Neural progenitor cell (in vitro differentiated cells): ENCODE data around the gene MKNK1. TPM values are rescaled to one million over a fixed set of nuclear protein-coding genes. Genes with fewer than 3 reads are reported as not detected.

Experiments
- DNase-seq: peaks from one replicate; pipeline ENCODE4 v3.0.0-alpha.2; 2016; ENCODE audit warnings: low spot score
- H2AFZ ChIP-seq: fragments of 200-600 bp; sonication (generic); replicated peaks from 2 replicates; pipeline ENCODE4 v1.6.1; 2016; ENCODE audit warnings: antibody characterized with exemption
- H3F3A ChIP-seq: fragments of 200-600 bp; sonication (generic); 2 replicates; pipeline ENCODE4 v1.6.1; 2016; ENCODE audit warnings: antibody characterized with exemption, low read depth
- H3K27ac ChIP-seq: fragments of 200-600 bp; sonication (generic); 2 replicates; pipeline ENCODE4 v1.5.1; 2016; ENCODE audit warnings: mild to moderate bottlenecking
- H3K27me3 ChIP-seq: fragments of 200-600 bp; sonication (generic); 2 replicates; pipeline ENCODE4 v1.6.1; 2016; ENCODE audit warnings: mild to moderate bottlenecking, moderate library complexity
- H3K36me3 ChIP-seq: fragments of 200-600 bp; sonication (generic); 2 replicates; pipeline ENCODE4 v1.5.1; 2016
- H3K4me1 ChIP-seq: fragments of 200-600 bp; sonication (generic); 2 replicates; pipeline ENCODE4 v1.6.1; 2016; ENCODE audit warnings: mixed run types
- H3K4me2 ChIP-seq: fragments of 200-600 bp; sonication (generic); 2 replicates; pipeline ENCODE4 v1.6.1; 2016
- H3K4me3 ChIP-seq: fragments of 200-600 bp; sonication (generic); 2 replicates; pipeline ENCODE4 v1.5.1; 2016
- H3K79me2 ChIP-seq: fragments of 200-600 bp; sonication (generic); 2 replicates; pipeline ENCODE4 v1.6.1; 2016; ENCODE audit warnings: low read depth
- H3K9ac ChIP-seq: fragments of 200-600 bp; sonication (generic); 2 replicates; pipeline ENCODE4 v1.6.1; 2016
- H3K9me3 ChIP-seq: fragments of 200-600 bp; sonication (generic); 2 replicates; pipeline ENCODE4 v1.5.1; 2016; ENCODE audit warnings: low read depth
- H4K20me1 ChIP-seq: fragments of 200-600 bp; sonication (generic); 2 replicates; pipeline ENCODE4 v1.6.1; 2016; ENCODE audit warnings: low read depth
- H3K27ac Mint-ChIP-seq: 3 replicates; pipeline ENCODE4 v1.8.0; 2021; ENCODE audit warnings: mixed read lengths
- H3K27me3 Mint-ChIP-seq: 2 replicates; pipeline ENCODE4 v1.8.0; 2022; ENCODE audit warnings: low read depth, mild to moderate bottlenecking, inconsistent platforms, moderate library complexity, mixed read lengths; ENCODE audit not compliant: insufficient read depth
- H3K36me3 Mint-ChIP-seq: 3 replicates; pipeline ENCODE4 v1.8.0; 2021; ENCODE audit warnings: mixed read lengths
- H3K4me1 Mint-ChIP-seq: 3 replicates; pipeline ENCODE4 v1.8.0; 2021; ENCODE audit warnings: mixed read lengths
- H3K4me3 Mint-ChIP-seq: 3 replicates; pipeline ENCODE4 v1.8.0; 2021; ENCODE audit warnings: mild to moderate bottlenecking, moderate library complexity, mixed read lengths
- H3K9me3 Mint-ChIP-seq: 3 replicates; pipeline ENCODE4 v1.8.0; 2020; ENCODE audit warnings: mixed read lengths
- CTCF ChIP-seq: fragments of 200-600 bp; sonication (generic); IDR thresholded peaks from 2 replicates; pipeline ENCODE4 v1.5.1; 2017; ENCODE audit warnings: antibody characterized with exemption, mild to moderate bottlenecking
- EZH2 ChIP-seq: fragments of 200-600 bp; sonication (generic); IDR thresholded peaks from 2 replicates; pipeline ENCODE4 v1.6.1; 2017; ENCODE audit warnings: antibody characterized with exemption, mild to moderate bottlenecking, moderate library complexity
- EZH2phosphoT487 ChIP-seq: fragments of 200-600 bp; sonication (generic); IDR thresholded peaks from 2 replicates; pipeline ENCODE4 v1.6.1; 2017; ENCODE audit warnings: antibody characterized with exemption
- total RNA-seq: library from RNA; depleted of rRNA; stranded (reverse); fragments of >200 nt; gene quantifications from 2 replicates; pipeline ENCODE4 v1.2.3, GENCODE V29; 2015; ENCODE audit warnings: low replicate concordance

Gene MKNK1
- total RNA-seq, 1 donor from 2014 or later, result 10.5 TPM

- no peak overlapping the region for H3K27ac Mint-ChIP-seq
- Histone ChIP-seq H3K9me3 (no peaks in the 10 kb centered on the region), H4K20me1 (peaks cover 68% of the 10 kb centered on the region), H3K9ac (no peak overlapping the region), H2AFZ (no peak overlapping the region), H3K27me3 (peaks cover 100% of the 10 kb centered on the region), H3K27ac (no peak overlapping the region), H3K36me3 (no peaks in the 10 kb centered on the region), H3K4me1 (peaks cover 23% of the 10 kb centered on the region), H3K4me3 (no peak overlapping the region), H3K4me2 (no peak overlapping the region), H3F3A (peaks cover 25% of the 10 kb centered on the region), H3K79me2 (no peaks in the 10 kb centered on the region)
- TF ChIP-seq EZH2phosphoT487 (no peak), CTCF (peak; percentile 2)
- H3K9me3 Mint-ChIP-seq, result no peaks in the 10 kb centered on the region
- H3K4me1 Mint-ChIP-seq, result peaks cover 41% of the 10 kb centered on the region
- no peaks in the 10 kb centered on the region for H3K36me3 Mint-ChIP-seq
- DNase-seq, result peak; percentile 65
- peaks cover 54% of the 10 kb centered on the region for H3K27me3 Mint-ChIP-seq
- no peak overlapping the region for H3K4me3 Mint-ChIP-seq
Observed at GRCh38 chr1:46528297-46528955, 75.6 kb downstream of the MKNK1 start.

GRCh38 chr1:46527474-46528296 is 76.4 kb downstream of the MKNK1 start:
- peaks cover 100% of the 10 kb centered on the region for H3K27me3 ChIP-seq
- peaks cover 43% of the 10 kb centered on the region for H3K4me1 Mint-ChIP-seq

GRCh38 chr1:46526691-46527291 is 77.3 kb downstream of the MKNK1 start:
- H3K4me1 Mint-ChIP-seq, result peaks cover 50% of the 10 kb centered on the region
- TF ChIP-seq EZH2 (peak; percentile 64), CTCF (no peak), EZH2phosphoT487 (no peak)
- Histone ChIP-seq H3K4me2 (peak overlapping the region; percentile 38), H3K4me1 (peaks cover 37% of the 10 kb centered on the region), H3K79me2 (no peaks in the 10 kb centered on the region), H3K9ac (no peak overlapping the region), H3K36me3 (no peaks in the 10 kb centered on the region), H3K27ac (no peak overlapping the region), H3F3A (peaks cover 36% of the 10 kb centered on the region), H3K9me3 (no peaks in the 10 kb centered on the region), H2AFZ (no peak overlapping the region), H4K20me1 (peaks cover 75% of the 10 kb centered on the region), H3K27me3 (peaks cover 100% of the 10 kb centered on the region), H3K4me3 (no peak overlapping the region)
- DNase-seq, result peak; percentile 46
- H3K27me3 Mint-ChIP-seq, result peaks cover 60% of the 10 kb centered on the region
- no peaks in the 10 kb centered on the region for H3K36me3 Mint-ChIP-seq
- H3K9me3 Mint-ChIP-seq, result no peaks in the 10 kb centered on the region
- no peak overlapping the region for H3K27ac Mint-ChIP-seq
- no peak overlapping the region for H3K4me3 Mint-ChIP-seq

More at GRCh38 chr1:46527474-46528296, 76.4 kb downstream of the MKNK1 start:
- no peaks in the 10 kb centered on the region for H3K36me3 ChIP-seq
- peak; percentile 89 for DNase-seq
- no peaks in the 10 kb centered on the region for H3K79me2 ChIP-seq
- peaks cover 55% of the 10 kb centered on the region for H3K27me3 Mint-ChIP-seq
- H3K4me3 Mint-ChIP-seq, result peak overlapping the region; percentile 3
- TF ChIP-seq CTCF (peak; percentile 87), EZH2 (no peak)
- H3K27ac Mint-ChIP-seq, result peak overlapping the region; percentile 67
- H3K27ac ChIP-seq, result no peak overlapping the region
- H3K4me3 ChIP-seq, result no peak overlapping the region
- H4K20me1 ChIP-seq, result peaks cover 75% of the 10 kb centered on the region
- H3K9me3 Mint-ChIP-seq, result no peaks in the 10 kb centered on the region
- H3K9me3 ChIP-seq, result no peaks in the 10 kb centered on the region
- H3K4me1 ChIP-seq, result peaks cover 28% of the 10 kb centered on the region
- H2AFZ ChIP-seq, result no peak overlapping the region
- peaks cover 31% of the 10 kb centered on the region for H3F3A ChIP-seq
- H3K9ac ChIP-seq, result no peak overlapping the region
- no peaks in the 10 kb centered on the region for H3K36me3 Mint-ChIP-seq
- H3K4me2 ChIP-seq, result no peak overlapping the region
